ENCODE data around the gene TRPV4.

TRPV4 gene

DNA sequence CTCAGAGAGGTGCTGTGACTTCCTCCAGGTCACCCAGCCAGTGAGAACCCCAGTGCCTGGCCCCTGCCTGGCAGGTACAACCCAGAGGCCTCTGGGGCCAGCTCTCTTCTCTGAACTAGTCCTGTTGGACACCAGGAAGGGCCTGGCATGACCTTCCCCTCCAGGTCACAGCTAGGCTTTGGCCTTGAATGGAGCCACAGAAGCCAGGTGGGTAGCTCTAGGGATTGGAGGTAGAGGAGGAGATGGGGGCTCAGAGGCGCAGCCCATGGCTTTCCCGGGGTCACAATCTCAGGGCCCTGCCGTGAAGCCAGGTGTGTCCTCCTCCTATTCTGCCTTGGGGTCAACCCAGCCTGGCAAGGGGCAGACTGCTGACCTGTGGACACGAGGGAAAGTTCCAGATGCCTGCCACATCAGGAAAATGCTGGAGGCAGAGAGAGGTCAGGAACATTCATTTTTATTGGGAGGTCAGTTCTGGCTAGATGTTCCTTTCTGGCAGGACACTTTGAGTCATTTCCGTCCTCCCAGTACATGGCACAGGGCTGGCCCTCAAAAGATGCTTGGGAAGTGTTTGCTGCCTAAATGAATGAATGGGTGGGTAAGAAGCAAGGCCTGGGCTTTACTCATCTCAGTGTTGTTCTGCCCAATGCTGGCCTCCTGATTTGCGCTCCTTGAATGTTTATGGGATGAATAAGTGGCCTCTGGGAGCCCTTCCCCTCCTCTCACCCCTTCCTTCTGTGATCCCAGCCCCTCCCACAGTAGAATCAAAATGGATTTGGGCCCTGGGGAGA, 94.1 kb downstream of the TRPV4 start:
- DNase-seq: no peak

DNA sequence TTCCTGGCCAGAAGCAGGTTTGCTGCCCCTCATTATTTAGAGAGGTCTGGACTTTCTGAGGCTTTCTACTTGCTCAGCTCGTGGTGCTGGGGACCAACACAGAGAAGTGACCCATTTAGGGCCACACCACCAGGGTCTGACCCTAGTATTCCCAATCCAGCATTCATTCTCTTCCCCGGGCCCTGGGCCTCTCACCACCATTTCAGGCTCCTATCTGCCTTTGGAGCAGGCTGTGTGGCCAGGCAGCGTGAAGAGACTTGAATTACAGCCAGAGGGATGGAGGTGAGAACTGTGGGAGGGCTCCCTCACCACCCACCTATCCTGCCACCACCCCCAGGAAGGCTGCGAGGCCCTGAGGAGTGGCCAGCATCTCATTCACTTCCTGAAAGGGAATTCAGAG, 95.0 kb downstream of the TRPV4 start:
- no peak for DNase-seq

DNA sequence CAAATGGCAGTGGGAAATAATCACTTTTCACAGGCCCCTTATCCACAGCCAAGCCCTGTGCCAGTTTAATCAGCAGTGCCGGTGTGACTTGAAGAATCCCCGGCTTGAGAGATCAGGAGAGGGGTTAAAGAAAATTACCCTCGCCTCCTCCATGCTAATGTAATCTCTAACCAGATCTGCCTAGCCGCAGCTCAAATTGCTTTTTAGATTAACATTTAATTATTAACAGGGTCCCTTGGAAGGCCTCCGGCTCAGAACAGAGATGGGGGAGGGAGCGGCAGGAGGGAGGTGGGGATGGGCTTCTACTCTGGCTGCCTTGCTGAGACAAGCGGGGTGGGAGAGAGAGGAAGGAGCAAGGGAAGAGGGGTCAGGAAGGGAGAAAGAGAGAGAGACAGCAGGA, 95.6 kb downstream of the TRPV4 start:
- DNase-seq: no peak

DNA sequence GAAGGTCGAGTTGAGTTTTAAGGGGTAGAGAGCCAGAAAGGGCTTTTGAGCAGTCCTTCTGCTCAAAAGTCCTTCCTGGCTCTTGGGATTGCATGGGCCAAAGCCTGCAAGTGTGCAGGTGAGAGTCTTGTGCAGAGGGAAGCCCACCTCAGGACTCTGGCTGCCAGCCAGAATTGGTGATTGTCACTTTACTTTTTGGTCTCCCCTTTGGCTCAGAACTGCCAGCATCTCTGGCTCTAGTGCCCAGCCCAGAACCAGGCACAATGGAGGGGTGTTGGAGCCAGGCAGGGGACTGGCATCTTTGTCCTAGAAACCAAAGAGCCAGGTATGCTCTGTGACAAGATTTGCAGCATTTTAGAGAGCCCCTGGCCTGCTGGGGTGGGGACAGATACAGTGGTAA, 96.1 kb downstream of the TRPV4 start:
- no peak for DNase-seq

DNA sequence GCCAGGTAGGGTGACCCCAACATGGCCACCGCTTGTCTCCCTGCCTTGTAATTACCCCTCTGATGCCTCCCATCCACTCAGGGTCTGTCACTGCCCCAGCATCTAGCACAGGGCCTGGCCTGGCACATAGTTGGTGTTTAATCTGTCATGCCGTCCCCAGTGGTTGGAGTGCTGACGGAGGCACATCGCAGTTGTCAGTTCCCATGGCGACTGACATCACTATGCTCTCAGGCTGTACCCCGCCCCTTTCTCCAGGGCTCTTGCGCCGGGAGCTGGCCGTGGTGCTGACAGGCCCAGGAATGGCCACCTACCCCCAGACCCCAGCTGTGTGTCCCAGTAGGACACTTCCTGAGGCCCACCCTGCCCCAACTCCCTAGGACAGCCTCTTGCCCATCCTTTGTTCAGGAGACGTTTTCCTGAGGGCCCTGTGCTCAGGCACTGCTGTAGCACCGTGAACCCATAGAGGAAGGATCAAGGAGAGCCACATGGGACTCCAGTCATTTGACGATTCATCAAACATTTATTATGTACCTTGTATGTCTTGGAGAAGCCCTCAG, 96.6 kb downstream of the TRPV4 start:
- no peak for DNase-seq

DNA sequence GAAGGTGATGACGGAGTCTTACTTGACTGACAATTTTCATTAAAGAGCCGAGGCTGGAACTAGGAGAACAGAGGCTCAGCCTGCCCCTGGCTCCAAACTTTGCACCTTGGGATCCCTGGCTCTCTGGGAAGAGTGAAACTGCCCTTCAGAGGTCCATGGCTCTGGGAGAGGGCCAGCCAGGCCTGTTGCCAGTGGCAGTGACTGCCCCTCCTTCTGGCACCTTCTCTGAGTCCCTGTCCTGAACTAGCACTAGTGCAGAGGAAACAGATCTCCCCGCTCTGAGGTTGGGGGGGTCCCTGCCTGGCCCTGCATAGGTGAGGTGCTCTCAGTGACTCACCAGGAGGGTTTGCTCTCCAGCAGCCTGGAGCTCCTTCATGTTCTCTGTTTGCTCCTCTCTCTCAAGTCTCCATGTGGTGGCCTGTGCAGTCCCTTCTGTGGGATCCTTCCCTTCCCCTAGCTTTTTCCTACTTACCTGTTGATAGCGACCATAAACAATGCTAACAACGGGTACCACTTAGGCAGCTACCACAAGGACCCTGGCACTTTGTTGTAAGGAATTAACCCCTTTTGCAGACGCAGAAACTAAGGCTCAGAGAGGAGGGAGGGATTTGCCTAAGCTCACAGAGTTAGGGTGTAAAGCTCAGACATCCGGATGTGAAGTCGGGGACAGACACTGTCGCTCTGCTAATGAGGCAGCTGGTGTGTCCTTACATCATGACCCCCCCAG, 97.2 kb downstream of the TRPV4 start:
- DNase-seq: no peak

DNA sequence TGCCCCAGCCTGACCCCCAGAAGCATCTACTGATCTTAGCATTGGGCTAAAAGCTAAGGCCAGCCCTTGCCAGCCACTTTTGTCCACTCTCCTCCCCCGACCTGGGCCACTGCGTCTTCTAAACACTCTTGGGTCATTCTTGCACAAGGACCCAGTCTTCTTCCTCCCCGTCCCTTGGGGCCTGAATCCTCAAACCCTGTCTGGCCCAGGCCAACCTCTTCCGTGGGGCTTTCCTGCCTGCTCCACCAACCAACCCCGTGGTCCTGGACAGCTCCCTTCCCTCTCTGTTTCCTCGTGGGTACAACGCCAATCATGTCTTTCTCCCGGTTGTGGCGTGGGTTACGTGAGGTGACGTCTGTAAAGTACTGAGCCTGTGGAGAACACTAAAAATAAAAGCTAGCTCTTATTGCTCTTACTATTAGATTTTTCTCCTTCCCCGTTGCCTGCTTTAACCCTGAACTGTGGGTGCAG, 98.1 kb downstream of the TRPV4 start:
- no peak for DNase-seq

DNA sequence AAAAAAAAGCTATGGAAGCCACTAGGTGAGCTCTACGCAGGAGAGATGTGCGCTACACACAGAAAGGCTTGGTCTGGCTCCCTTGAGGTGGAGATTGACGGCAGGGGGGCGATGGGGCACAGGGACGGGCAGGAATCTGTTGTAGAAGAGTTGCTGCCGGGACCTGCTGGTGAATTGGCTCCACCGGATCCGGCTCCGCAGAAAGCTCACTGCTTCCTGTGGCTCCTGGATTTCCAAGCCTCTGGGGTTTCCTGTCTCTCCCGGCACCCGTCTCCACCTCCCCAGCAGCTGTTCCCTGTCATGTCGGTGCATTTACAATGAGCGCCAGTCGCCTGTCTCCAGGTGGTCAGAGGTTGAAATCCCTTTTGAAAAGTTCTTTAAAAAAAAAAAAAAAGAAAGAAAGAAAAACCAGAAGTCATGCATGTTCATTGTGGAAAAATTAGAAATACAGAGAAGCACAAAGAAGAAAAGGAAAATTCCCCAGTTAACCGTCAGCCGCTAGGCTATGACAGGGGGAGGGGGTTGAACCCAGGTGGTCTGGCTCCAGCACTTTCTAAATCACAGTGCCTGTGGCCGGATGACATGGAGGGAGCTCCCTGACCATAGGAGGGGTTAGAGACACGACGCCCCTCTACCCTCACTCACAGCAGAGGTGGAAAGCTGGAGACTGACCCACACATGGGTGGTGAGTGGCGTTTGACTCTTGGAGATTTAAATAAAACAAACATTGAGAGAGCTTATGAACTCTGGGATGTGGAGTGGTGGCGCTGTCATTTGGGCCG, 98.8 kb downstream of the TRPV4 start:
- DNase-seq: no peak

Data from NCI-H446 treated with DMSO at 0.1 percent for 48 hours (cell line).